K562 (cell line): ENCODE data around the gene FMN2.

Experiments
- EHMT2 ChIP-seq: fragments of 450-650 bp; IDR thresholded peaks from 2 replicates; pipeline ENCODE4 v1.6.1; 2018; ENCODE audit warnings: antibody characterized with exemption
- EP300 ChIP-seq: IDR thresholded peaks from 2 replicates; pipeline ENCODE4 v1.6.1; 2012; ENCODE audit warnings: low read length, improper control_type of control experiment
- POLR3G ChIP-seq: IDR thresholded peaks from 2 replicates; pipeline ENCODE4 v1.6.1; 2011; ENCODE audit not compliant: insufficient read length, insufficient replicate concordance; ENCODE audit errors: extremely low read depth
- RBBP5 ChIP-seq: fragments of 200-600 bp; sonication (generic); IDR thresholded peaks from 2 replicates; pipeline ENCODE4 v1.6.1; 2012; ENCODE audit warnings: borderline replicate concordance, mild to moderate bottlenecking, low read length, control low read depth, inconsistent platforms; ENCODE audit not compliant: insufficient read depth, poor library complexity, severe bottlenecking
- TEAD1 ChIP-seq, 2 experiments: fragments of 450-650 bp in 1 of 2; sonication (generic) in 1 of 2; formaldehyde crosslinking; IDR thresholded peaks; 2 replicates each; pipeline versions ENCODE4 v1.4.0 to v1.8.0; 2020 to 2022; ENCODE audit warnings: mild to moderate bottlenecking in 2 of 2, missing genetic modification reagents in 1 of 2
- ZNF589 ChIP-seq: fragments of 200-800 bp; sonication (Bioruptor generic); IDR thresholded peaks from 2 replicates; pipeline ENCODE4 v1.6.1; 2016; ENCODE audit warnings: low read depth, missing genetic modification characterization, missing compliant biosample characterization
- ZNF695 ChIP-seq: fragments of 450-650 bp; formaldehyde crosslinking; IDR thresholded peaks from 2 replicates; pipeline ENCODE4 v1.4.0; 2020; ENCODE audit warnings: mild to moderate bottlenecking, moderate library complexity

DNA sequence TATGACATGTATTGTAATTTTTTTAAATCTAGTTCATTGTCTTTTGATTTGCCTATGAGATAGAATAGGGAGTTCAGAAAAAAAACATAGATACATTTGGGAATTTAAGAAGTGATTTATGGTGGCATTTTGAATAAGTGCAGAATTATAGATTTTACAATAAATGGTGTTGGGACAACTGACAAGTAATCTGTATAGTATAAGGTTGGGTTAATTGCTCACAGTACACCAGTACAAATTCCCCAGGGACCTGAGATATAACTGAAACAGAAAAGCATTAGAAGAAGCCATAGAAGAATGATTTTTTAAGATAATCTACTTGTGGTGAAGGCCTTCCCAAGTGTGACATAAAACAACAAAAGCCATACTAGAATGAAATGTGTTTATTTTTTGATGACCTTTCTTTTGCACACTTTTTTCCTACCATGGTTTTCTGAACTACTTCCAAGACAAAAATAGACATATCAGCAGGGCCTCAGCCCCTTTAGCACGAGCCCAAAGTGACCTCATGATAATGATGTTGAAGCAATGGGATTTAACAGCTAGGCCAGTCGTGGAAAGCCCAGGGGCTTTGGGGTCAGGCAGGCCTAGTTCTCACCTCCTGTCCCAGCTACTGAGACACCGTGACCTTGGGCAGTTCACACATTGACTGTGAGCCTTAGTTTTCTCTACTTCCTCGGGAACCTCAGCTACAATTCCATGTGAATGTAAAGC, 432.8 kb downstream of the FMN2 start:
- TF ChIP-seq RBBP5: no peak
- no peak for TF ChIP-seq TEAD1 (CRISPR knock-in tag; IDR thresholded peaks at IDR 0.05)
- no peak for TF ChIP-seq EHMT2
- TF ChIP-seq ZNF589 (CRISPR knock-in tag): no peak
- TF ChIP-seq ZNF695: no peak
- TF ChIP-seq EP300: no peak
- no peak for TF ChIP-seq POLR3G
